ENCODE results near the gene HERPUD2.

GRCh38 chr7:35624299-35625186 lies 70.4 kb downstream of the HERPUD2 start:
- TF ChIP-seq, protein P1, sequence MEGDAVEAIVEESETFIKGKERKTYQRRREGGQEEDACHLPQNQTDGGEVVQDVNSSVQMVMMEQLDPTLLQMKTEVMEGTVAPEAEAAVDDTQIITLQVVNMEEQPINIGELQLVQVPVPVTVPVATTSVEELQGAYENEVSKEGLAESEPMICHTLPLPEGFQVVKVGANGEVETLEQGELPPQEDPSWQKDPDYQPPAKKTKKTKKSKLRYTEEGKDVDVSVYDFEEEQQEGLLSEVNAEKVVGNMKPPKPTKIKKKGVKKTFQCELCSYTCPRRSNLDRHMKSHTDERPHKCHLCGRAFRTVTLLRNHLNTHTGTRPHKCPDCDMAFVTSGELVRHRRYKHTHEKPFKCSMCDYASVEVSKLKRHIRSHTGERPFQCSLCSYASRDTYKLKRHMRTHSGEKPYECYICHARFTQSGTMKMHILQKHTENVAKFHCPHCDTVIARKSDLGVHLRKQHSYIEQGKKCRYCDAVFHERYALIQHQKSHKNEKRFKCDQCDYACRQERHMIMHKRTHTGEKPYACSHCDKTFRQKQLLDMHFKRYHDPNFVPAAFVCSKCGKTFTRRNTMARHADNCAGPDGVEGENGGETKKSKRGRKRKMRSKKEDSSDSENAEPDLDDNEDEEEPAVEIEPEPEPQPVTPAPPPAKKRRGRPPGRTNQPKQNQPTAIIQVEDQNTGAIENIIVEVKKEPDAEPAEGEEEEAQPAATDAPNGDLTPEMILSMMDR (conservative IDR thresholded peaks at IDR 0.05; ENCODE audit: low read depth, low read length) = peak; percentile 87
- TF ChIP-seq EZH2 (IDR thresholded peaks at IDR 0.05; ENCODE audit: low read length, unreplicated experiment) (no peak), EZH2phosphoT487 (IDR thresholded peaks at IDR 0.05; ENCODE audit: borderline replicate concordance, low read length) (no peak)

Data from PC-3 (cell line).